Measurements from ENCODE around the gene SHANK2. TPM values are rescaled to one million over a fixed set of nuclear protein-coding genes. Genes with fewer than 3 reads are reported as not detected.

Gene SHANK2
- total RNA-seq, 1 donor from 2014 or later, result 10.0 TPM

DNA sequence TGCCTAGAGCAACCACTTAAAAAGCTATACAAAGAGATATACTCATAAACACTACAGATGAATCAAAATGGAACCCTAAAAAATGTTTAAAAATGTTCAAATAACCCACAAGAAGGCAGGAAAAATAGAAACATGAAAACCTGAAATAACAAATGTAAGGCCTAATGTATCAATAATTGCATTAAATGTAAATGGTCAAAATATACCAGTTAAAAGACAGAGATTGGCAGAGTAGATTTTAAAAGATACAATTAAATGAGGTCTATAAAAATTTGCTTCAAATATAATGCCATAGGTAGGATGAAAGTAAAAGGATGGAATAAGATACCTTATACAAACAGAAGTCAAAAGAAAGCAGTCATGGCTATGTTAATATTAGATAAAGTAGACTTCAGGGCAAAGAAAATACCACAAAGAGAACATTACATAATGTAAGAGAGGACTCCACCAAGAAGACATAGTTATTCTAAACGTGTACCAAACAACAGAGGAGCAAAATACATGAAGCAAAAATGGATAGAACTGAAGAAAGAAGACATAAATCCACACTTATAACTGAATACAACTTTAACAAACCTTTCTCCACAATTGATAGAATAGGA, 25.2 kb downstream of the SHANK2 start:
- Mint-ChIP-seq H3K4me1 (no peaks in the 10 kb centered on the region), H3K27ac (ENCODE audit: unreplicated experiment) (no peak overlapping the region), H3K9me3 (peaks cover 18% of the 10 kb centered on the region), H3K4me3 (no peak overlapping the region), H3K27me3 (ENCODE audit: low read depth) (peaks cover 11% of the 10 kb centered on the region), H3K36me3 (ENCODE audit: low read depth) (peaks cover 2% of the 10 kb centered on the region)
- no peak for DNase-seq (ENCODE audit: low read depth, low spot score)
- TF ChIP-seq CTCF (conservative IDR thresholded peaks at IDR 0.05), result no peak

GRCh38 chr11:71223671-71224660, 28.4 kb downstream of the SHANK2 start:
- H3K4me3 Mint-ChIP-seq, result no peak overlapping the region
- no peak for TF ChIP-seq CTCF (conservative IDR thresholded peaks at IDR 0.05)
- H3K9me3 Mint-ChIP-seq, result peaks cover 16% of the 10 kb centered on the region
- peaks cover 10% of the 10 kb centered on the region for H3K27me3 Mint-ChIP-seq (ENCODE audit: low read depth)
- no peak overlapping the region for H3K27ac Mint-ChIP-seq (ENCODE audit: unreplicated experiment)
- H3K4me1 Mint-ChIP-seq, result no peaks in the 10 kb centered on the region
- DNase-seq (ENCODE audit: low read depth, low spot score), result no peak
- peaks cover 2% of the 10 kb centered on the region for H3K36me3 Mint-ChIP-seq (ENCODE audit: low read depth)

DNA sequence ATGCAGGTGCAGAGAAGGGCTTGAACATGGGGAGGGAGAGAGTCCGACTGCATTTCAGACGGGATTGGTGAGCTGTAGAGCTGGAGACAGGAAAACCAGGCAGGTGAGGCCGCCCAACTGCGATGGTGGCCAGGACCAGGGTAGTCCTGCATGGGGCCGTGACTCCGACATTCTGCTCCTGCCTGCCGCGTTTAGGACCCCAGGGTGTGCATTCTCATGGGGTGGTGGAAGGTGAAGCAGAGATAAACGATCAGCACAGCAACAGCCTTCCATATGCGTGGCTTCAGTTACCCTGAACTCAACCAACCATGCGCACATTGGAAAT, 29.3 kb downstream of the SHANK2 start:
- no peak for DNase-seq (ENCODE audit: low read depth, low spot score)
- Mint-ChIP-seq H3K9me3 (peaks cover 14% of the 10 kb centered on the region), H3K36me3 (ENCODE audit: low read depth) (peaks cover 2% of the 10 kb centered on the region)

GRCh38 chr11:71222318-71223080, 29.9 kb downstream of the SHANK2 start:
- H3K4me3 Mint-ChIP-seq, result no peak overlapping the region
- peaks cover 2% of the 10 kb centered on the region for H3K36me3 Mint-ChIP-seq (ENCODE audit: low read depth)
- DNase-seq (ENCODE audit: low read depth, low spot score), result no peak
- peaks cover 9% of the 10 kb centered on the region for H3K27me3 Mint-ChIP-seq (ENCODE audit: low read depth)
- TF ChIP-seq CTCF (conservative IDR thresholded peaks at IDR 0.05), result no peak
- no peaks in the 10 kb centered on the region for H3K4me1 Mint-ChIP-seq
- peak overlapping the region; percentile 35 for H3K27ac Mint-ChIP-seq (ENCODE audit: unreplicated experiment)
- peaks cover 10% of the 10 kb centered on the region for H3K9me3 Mint-ChIP-seq

More for the DNA sequence above, 29.3 kb downstream of the SHANK2 start:
- Mint-ChIP-seq H3K27me3 (ENCODE audit: low read depth) (peaks cover 9% of the 10 kb centered on the region), H3K4me3 (no peak overlapping the region), H3K4me1 (no peaks in the 10 kb centered on the region), H3K27ac (ENCODE audit: unreplicated experiment) (no peak overlapping the region)
- TF ChIP-seq CTCF (conservative IDR thresholded peaks at IDR 0.05), result no peak

DNA sequence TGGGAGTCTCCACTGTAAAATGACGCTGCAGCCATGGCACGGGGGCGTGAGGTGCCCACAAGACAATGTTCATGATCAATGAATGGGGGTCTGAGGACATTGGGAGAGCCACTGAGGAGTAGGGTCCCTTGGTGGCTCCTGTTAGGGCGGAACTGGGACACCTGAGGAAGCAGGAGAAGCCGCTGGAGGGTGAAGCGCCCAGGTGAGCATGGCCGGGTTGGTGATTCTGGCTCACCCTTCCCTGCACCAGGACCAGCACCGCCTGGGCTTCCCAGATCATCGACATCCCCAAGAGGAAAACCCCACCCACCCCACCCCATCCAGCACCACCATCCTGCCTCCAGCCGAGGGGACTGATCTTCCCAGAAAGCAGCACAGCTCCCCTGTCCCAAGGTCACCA, 30.6 kb downstream of the SHANK2 start:
- TF ChIP-seq CTCF (conservative IDR thresholded peaks at IDR 0.05), result no peak
- DNase-seq (ENCODE audit: low read depth, low spot score), result no peak

More for the DNA sequence above, 30.6 kb downstream of the SHANK2 start:
- H3K27ac Mint-ChIP-seq (ENCODE audit: unreplicated experiment), result no peak overlapping the region
- no peaks in the 10 kb centered on the region for H3K4me1 Mint-ChIP-seq
- peaks cover 2% of the 10 kb centered on the region for H3K36me3 Mint-ChIP-seq (ENCODE audit: low read depth)
- H3K9me3 Mint-ChIP-seq, result peaks cover 4% of the 10 kb centered on the region
- peaks cover 9% of the 10 kb centered on the region for H3K27me3 Mint-ChIP-seq (ENCODE audit: low read depth)
- no peak overlapping the region for H3K4me3 Mint-ChIP-seq

Measured in neural crest cell (in vitro differentiated cells).